ENCODE measurements around the gene TRIM14. TPM values are rescaled to one million over a fixed set of nuclear protein-coding genes. Genes with fewer than 3 reads are reported as not detected.
"Not testable (repeated sequence)": the region's sequence is repeated elsewhere in the genome, so short reads cannot be mapped to it uniquely, and the experiment has no call there.

Gene TRIM14
- total and polyA plus RNA-seq, 2 donors from 2014 or later, result 11.3 to 26.3 TPM

GRCh38 chr9:98080780-98081179 lies 38.2 kb downstream of the TRIM14 start:
- H3K36me3 ChIP-seq (ENCODE audit: control insufficient read depth in 2 of 3, insufficient read depth in 3 of 3, low read length in 3 of 3), result peaks cover 0 to 20% (median 9%) of the 10 kb centered on the region in 3 donors
- peaks cover 0 to 12% (median 2%) of the 10 kb centered on the region in 3 donors for H3K4me1 ChIP-seq (ENCODE audit: control insufficient read depth in 2 of 3, insufficient read depth in 2 of 3, low read depth in 1 of 3, low read length in 3 of 3)
- no peaks in the 10 kb centered on the region for H3K9me3 ChIP-seq (ENCODE audit: control insufficient read depth in 2 of 3, insufficient read depth in 1 of 3, low read length in 3 of 3)
- H3K9ac ChIP-seq (ENCODE audit: low read length in 3 of 3), result no peak overlapping the region
- no peaks in the 10 kb centered on the region for H3K27me3 ChIP-seq (ENCODE audit: control insufficient read depth, insufficient read depth, low read length)
- intact Hi-C loops (cut with DNase I), result no loop called here
- no peak overlapping the region for H3K4me3 ChIP-seq (ENCODE audit: low read length in 3 of 3)
- no peak overlapping the region for H3K27ac ChIP-seq (ENCODE audit: low read depth in 2 of 2, low read length in 2 of 2)
- FAIRE-seq (no peak), DNase-seq (no peak)
- TF ChIP-seq CTCF (IDR thresholded peaks at IDR 0.05; ENCODE audit: borderline replicate concordance, extremely low read depth, insufficient read depth), result no peak

GRCh38 chr9:98080326-98080725 lies 38.7 kb downstream of the TRIM14 start:
- H3K9me3 ChIP-seq (ENCODE audit: control insufficient read depth in 2 of 3, insufficient read depth in 1 of 3, low read length in 3 of 3), result no peaks in the 10 kb centered on the region
- H3K27me3 ChIP-seq (ENCODE audit: control insufficient read depth, insufficient read depth, low read length), result no peaks in the 10 kb centered on the region
- H3K36me3 ChIP-seq (ENCODE audit: control insufficient read depth in 2 of 3, insufficient read depth in 3 of 3, low read length in 3 of 3), result peaks cover 0 to 20% (median 9%) of the 10 kb centered on the region in 3 donors
- intact Hi-C loops (cut with DNase I), result no loop called here
- DNase-seq, result no peak
- H3K27ac ChIP-seq (ENCODE audit: low read depth in 2 of 2, low read length in 2 of 2), result no peak overlapping the region
- no peak overlapping the region for H3K4me3 ChIP-seq (ENCODE audit: low read length in 3 of 3)
- H3K9ac ChIP-seq (ENCODE audit: low read length in 3 of 3), result no peak overlapping the region
- H3K4me1 ChIP-seq (ENCODE audit: control insufficient read depth in 2 of 3, insufficient read depth in 2 of 3, low read depth in 1 of 3, low read length in 3 of 3), result peaks cover 0 to 12% (median 2%) of the 10 kb centered on the region in 3 donors
- no peak for FAIRE-seq
- TF ChIP-seq CTCF (IDR thresholded peaks at IDR 0.05; ENCODE audit: borderline replicate concordance, extremely low read depth, insufficient read depth), result no peak

- no peak overlapping the region for H3K27ac ChIP-seq (ENCODE audit: low read depth in 2 of 2, low read length in 2 of 2)
- intact Hi-C loops (cut with DNase I), result no loop called here
- H3K4me1 ChIP-seq (ENCODE audit: control insufficient read depth in 2 of 3, insufficient read depth in 2 of 3, low read depth in 1 of 3, low read length in 3 of 3), result peaks cover 0 to 12% (median 2%) of the 10 kb centered on the region in 3 donors
- no peak overlapping the region for H3K9ac ChIP-seq (ENCODE audit: low read length in 3 of 3)
- FAIRE-seq (no peak), DNase-seq (no peak)
- H3K27me3 ChIP-seq (ENCODE audit: control insufficient read depth, insufficient read depth, low read length), result no peaks in the 10 kb centered on the region
- peaks cover 0 to 20% (median 9%) of the 10 kb centered on the region in 3 donors for H3K36me3 ChIP-seq (ENCODE audit: control insufficient read depth in 2 of 3, insufficient read depth in 3 of 3, low read length in 3 of 3)
- H3K9me3 ChIP-seq (ENCODE audit: control insufficient read depth in 2 of 3, insufficient read depth in 1 of 3, low read length in 3 of 3), result no peaks in the 10 kb centered on the region
- no peak overlapping the region for H3K4me3 ChIP-seq (ENCODE audit: low read length in 3 of 3)
- no peak for TF ChIP-seq CTCF (IDR thresholded peaks at IDR 0.05; ENCODE audit: borderline replicate concordance, extremely low read depth, insufficient read depth)
Measured at GRCh38 chr9:98078895-98079294, 40.1 kb downstream of the TRIM14 start.

GRCh38 chr9:98076514-98076890 lies 42.5 kb downstream of the TRIM14 start:
- H3K27ac ChIP-seq (ENCODE audit: low read depth in 2 of 2, low read length in 2 of 2); H3K4me1 ChIP-seq (ENCODE audit: control insufficient read depth in 2 of 3, insufficient read depth in 2 of 3, low read depth in 1 of 3, low read length in 3 of 3): not testable (repeated sequence)

More at GRCh38 chr9:98076514-98076890, 42.5 kb downstream of the TRIM14 start:
- DNase-seq; H3K9ac ChIP-seq (ENCODE audit: low read length in 3 of 3); H3K4me3 ChIP-seq (ENCODE audit: low read length in 3 of 3); H3K27me3 ChIP-seq (ENCODE audit: control insufficient read depth, insufficient read depth, low read length); FAIRE-seq; H3K9me3 ChIP-seq (ENCODE audit: control insufficient read depth in 2 of 3, insufficient read depth in 1 of 3, low read length in 3 of 3); intact Hi-C loops (cut with DNase I): not testable (repeated sequence)
- peaks cover 0 to 14% (median 5%) of the 10 kb centered on the region in 3 donors for H3K36me3 ChIP-seq (ENCODE audit: control insufficient read depth in 2 of 3, insufficient read depth in 3 of 3, low read length in 3 of 3)

Measured in kidney (tissue), 14 donors.